Activated CD8-positive, alpha-beta memory T cell treated with anti-CD3 and anti-CD28 coated beads, Interleukin-2, amount 10 ng/mL, durations not matched to agents 7 days and 5 days (primary cell): ENCODE measurements around the gene ALOXE3. TPM values are rescaled to one million over a fixed set of nuclear protein-coding genes. Genes with fewer than 3 reads are reported as not detected.

Experiments used
- ATAC-seq: fragments of 150-1000 bp; cut with Tn5 transposase; one replicate; pipeline ENCODE4 v1.10.0; 2021; ENCODE audit warnings: moderate library complexity
- CTCF ChIA-PET: fragments of 350-600 bp; sonication (Branson Sonifier 250); formaldehyde crosslinking; loops from one replicate; lab custom pipeline; 2021; ENCODE audit warnings: antibody characterized with exemption; lab: Charles Lee
- DNase-seq: peaks from one replicate; pipeline ENCODE4 v3.0.0-alpha.2; 2020
- H3K27ac Mint-ChIP-seq: one replicate; pipeline ENCODE4 v1.8.0; 2021; ENCODE audit warnings: mild to moderate bottlenecking, mixed read lengths
- H3K27me3 Mint-ChIP-seq: one replicate; pipeline ENCODE4 v1.8.0; 2021; ENCODE audit warnings: mixed read lengths
- H3K36me3 Mint-ChIP-seq: one replicate; pipeline ENCODE4 v1.8.0; 2021; ENCODE audit warnings: mild to moderate bottlenecking, mixed read lengths
- H3K4me1 Mint-ChIP-seq: one replicate; pipeline ENCODE4 v1.8.0; 2021; ENCODE audit warnings: mixed read lengths
- H3K4me3 Mint-ChIP-seq: one replicate; pipeline ENCODE4 v1.8.0; 2021; ENCODE audit warnings: mild to moderate bottlenecking, moderate library complexity, mixed read lengths
- H3K9me3 Mint-ChIP-seq: one replicate; pipeline ENCODE4 v1.8.0; 2022; ENCODE audit warnings: low read depth, mixed read lengths
- total RNA-seq, 2 experiments: library from RNA; stranded (reverse); gene quantifications; one replicate each; pipeline ENCODE4 v1.2.3, GENCODE V29; 2021

The ALOXE3 gene
- total RNA-seq, 2 experiments from 2014 or later = not detected

GRCh38 chr17:8121407-8121680 is 3.0 kb upstream of the ALOXE3 start:
- Mint-ChIP-seq H3K36me3 (no peaks in the 10 kb centered on the region), H3K27me3 (peaks cover 52% of the 10 kb centered on the region), H3K27ac (no peak overlapping the region), H3K9me3 (no peaks in the 10 kb centered on the region), H3K4me3 (peak overlapping the region; percentile 95), H3K4me1 (peaks cover 69% of the 10 kb centered on the region)
- peak; percentile 0 for ATAC-seq
- DNase-seq = no peak
- CTCF ChIA-PET = interaction anchor here (0.8 to 3.9 kb wide), 8 partner anchors 35 to 173 kb away, joined by 3 to 18 read pairs (median 5); partner anchors contain the start of gene SLC25A35

- DNase-seq (peak; percentile 86), ATAC-seq (peak; percentile 17)
- H3K9me3 Mint-ChIP-seq = no peaks in the 10 kb centered on the region
- H3K27me3 Mint-ChIP-seq = peaks cover 58% of the 10 kb centered on the region
- peak overlapping the region; percentile 88 for H3K27ac Mint-ChIP-seq
- H3K4me3 Mint-ChIP-seq = peak overlapping the region; percentile 95
- CTCF ChIA-PET = interaction anchor here (0.7 to 6.9 kb wide), 18 partner anchors 17 to 261 kb away, joined by 3 to 96 read pairs (median 19); partner anchors contain the start of genes BORCS6 and CTC1
- peaks cover 65% of the 10 kb centered on the region for H3K4me1 Mint-ChIP-seq
- no peaks in the 10 kb centered on the region for H3K36me3 Mint-ChIP-seq
These were observed 2.4 kb upstream of the ALOXE3 start for GRCh38 chr17:8120520-8121406.

GRCh38 chr17:8119581-8120519 is 1.5 kb upstream of the ALOXE3 start:
- peak overlapping the region; percentile 95 for H3K4me3 Mint-ChIP-seq
- H3K4me1 Mint-ChIP-seq = peaks cover 56% of the 10 kb centered on the region

GRCh38 chr17:8118769-8119580 is 661 bp upstream of the ALOXE3 start:
- Mint-ChIP-seq H3K27ac (peak overlapping the region; percentile 88), H3K36me3 (no peaks in the 10 kb centered on the region), H3K9me3 (no peaks in the 10 kb centered on the region), H3K4me1 (peaks cover 48% of the 10 kb centered on the region), H3K4me3 (peak overlapping the region; percentile 95), H3K27me3 (peaks cover 59% of the 10 kb centered on the region)
- DNase-seq (peak; percentile 92), ATAC-seq (peak; percentile 69)
- CTCF ChIA-PET = interaction anchor here (0.6 to 6.9 kb wide), 49 partner anchors 8 to 868 kb away, joined by 3 to 96 read pairs (median 5); partner anchors contain the start of genes AURKB, BORCS6, CTC1 and CTDNEP1

More at GRCh38 chr17:8119581-8120519, 1.5 kb upstream of the ALOXE3 start:
- Mint-ChIP-seq H3K36me3 (no peaks in the 10 kb centered on the region), H3K27ac (peak overlapping the region; percentile 88), H3K27me3 (peaks cover 61% of the 10 kb centered on the region), H3K9me3 (no peaks in the 10 kb centered on the region)
- ATAC-seq = peak; percentile 44
- peak; percentile 94 for DNase-seq
- CTCF ChIA-PET = interaction anchor here (0.6 to 6.9 kb wide), 53 partner anchors 7 to 868 kb away, joined by 3 to 96 read pairs (median 5); partner anchors contain the start of genes AURKB, BORCS6, CTC1 and CTDNEP1

- peak overlapping the region; percentile 95 for H3K4me3 Mint-ChIP-seq
- peaks cover 34% of the 10 kb centered on the region for H3K4me1 Mint-ChIP-seq
- H3K9me3 Mint-ChIP-seq = no peaks in the 10 kb centered on the region
- CTCF ChIA-PET = interaction anchor here (0.8 to 6.9 kb wide), 15 partner anchors 11 to 260 kb away, joined by 3 to 96 read pairs (median 8); partner anchors contain the start of gene NAA38
- DNase-seq (no peak), ATAC-seq (no peak)
- H3K27me3 Mint-ChIP-seq = peaks cover 54% of the 10 kb centered on the region
- H3K36me3 Mint-ChIP-seq = no peaks in the 10 kb centered on the region
- H3K27ac Mint-ChIP-seq = no peak overlapping the region
These were observed 841 bp downstream of the ALOXE3 start for GRCh38 chr17:8117367-8117979.

GRCh38 chr17:8116776-8117175 is 1.5 kb downstream of the ALOXE3 start:
- Mint-ChIP-seq H3K27me3 (peaks cover 58% of the 10 kb centered on the region), H3K4me1 (peaks cover 31% of the 10 kb centered on the region), H3K27ac (no peak overlapping the region), H3K4me3 (no peak overlapping the region), H3K9me3 (no peaks in the 10 kb centered on the region), H3K36me3 (no peaks in the 10 kb centered on the region)
- no peak for DNase-seq
- CTCF ChIA-PET = interaction anchor here (0.8 to 6.9 kb wide), 8 partner anchors 10 to 192 kb away, joined by 3 to 96 read pairs (median 6); no protein-coding TSS in a partner anchor
- ATAC-seq = no peak

- Mint-ChIP-seq H3K4me1 (peaks cover 8% of the 10 kb centered on the region), H3K4me3 (no peak overlapping the region), H3K9me3 (no peaks in the 10 kb centered on the region), H3K36me3 (no peaks in the 10 kb centered on the region), H3K27me3 (peaks cover 47% of the 10 kb centered on the region), H3K27ac (no peak overlapping the region)
- ATAC-seq (no peak), DNase-seq (no peak)
- CTCF ChIA-PET = interaction anchor here (0.6 to 7.8 kb wide), 20 partner anchors 8 to 558 kb away, joined by 3 to 107 read pairs (median 7); partner anchors contain the start of genes ALOX12B, ALOXE3, HES7 and SLC25A35
These were observed 7.4 kb downstream of the ALOXE3 start for GRCh38 chr17:8110907-8111306.

DNA sequence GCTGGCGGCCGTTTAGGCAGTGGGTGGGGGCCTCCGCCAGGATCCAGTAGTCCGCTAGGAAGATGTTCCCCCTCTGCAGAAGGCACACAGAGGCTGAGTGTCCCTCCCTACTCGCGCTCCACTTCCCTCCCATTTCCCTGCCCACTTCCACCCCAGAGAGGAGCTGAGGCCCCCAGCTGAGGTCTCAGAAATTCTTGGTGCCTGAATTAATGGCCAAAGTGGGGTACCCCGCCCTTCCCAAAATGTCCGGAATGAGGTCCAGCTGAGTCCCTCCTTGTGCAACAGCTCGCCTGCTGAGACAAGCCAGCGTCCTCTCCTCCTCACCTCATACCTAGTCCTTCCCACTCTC is 7.9 kb downstream of the ALOXE3 start:
- CTCF ChIA-PET = interaction anchor here (0.6 to 7.8 kb wide), 22 partner anchors 9 to 557 kb away, joined by 3 to 107 read pairs (median 6); partner anchors contain the start of genes ALOX12B, ALOXE3, HES7 and SLC25A35
- H3K9me3 Mint-ChIP-seq = no peaks in the 10 kb centered on the region
- ATAC-seq = no peak
- peaks cover 8% of the 10 kb centered on the region for H3K4me1 Mint-ChIP-seq
- H3K27ac Mint-ChIP-seq = no peak overlapping the region
- no peaks in the 10 kb centered on the region for H3K36me3 Mint-ChIP-seq
- DNase-seq = no peak
- H3K27me3 Mint-ChIP-seq = peaks cover 42% of the 10 kb centered on the region
- no peak overlapping the region for H3K4me3 Mint-ChIP-seq

- Mint-ChIP-seq H3K27ac (no peak overlapping the region), H3K4me3 (no peak overlapping the region), H3K4me1 (peaks cover 8% of the 10 kb centered on the region), H3K27me3 (peaks cover 36% of the 10 kb centered on the region), H3K9me3 (no peaks in the 10 kb centered on the region), H3K36me3 (no peaks in the 10 kb centered on the region)
- CTCF ChIA-PET = interaction anchor here (0.6 to 7.8 kb wide), 22 partner anchors 9 to 557 kb away, joined by 3 to 107 read pairs (median 6); partner anchors contain the start of genes ALOX12B, ALOXE3, HES7 and SLC25A35
- ATAC-seq (peak; percentile 99), DNase-seq (peak; percentile 80)
These were observed 8.5 kb downstream of the ALOXE3 start for GRCh38 chr17:8109661-8110455.

- Mint-ChIP-seq H3K36me3 (no peaks in the 10 kb centered on the region), H3K4me1 (peaks cover 8% of the 10 kb centered on the region), H3K4me3 (no peak overlapping the region), H3K27ac (no peak overlapping the region), H3K27me3 (peaks cover 29% of the 10 kb centered on the region), H3K9me3 (no peaks in the 10 kb centered on the region)
- CTCF ChIA-PET = interaction anchor here (0.6 to 7.8 kb wide), 16 partner anchors 9 to 128 kb away, joined by 3 to 107 read pairs (median 6); partner anchors contain the start of genes ALOX12B, ALOXE3 and HES7
- no peak for DNase-seq
- no peak for ATAC-seq
These were observed 9.2 kb downstream of the ALOXE3 start for GRCh38 chr17:8108972-8109660.
